Gastroesophageal sphincter (tissue), 3 donors: Measurements from ENCODE around the gene CD36.

Source experiments
- EP300 ChIP-seq: sonication (generic); formaldehyde crosslinking; IDR thresholded peaks from one replicate; pipeline ENCODE4 v1.6.1; 2017; ENCODE audit warnings: antibody characterized with exemption, mild to moderate bottlenecking
- POLR2AphosphoS5 ChIP-seq: sonication (generic); formaldehyde crosslinking; IDR thresholded peaks from one replicate; pipeline ENCODE4 v1.6.1; 2017; ENCODE audit warnings: antibody characterized with exemption
- TF ChIP-seq, protein P1 (sequence below), 4 experiments: fragments of 200-600 bp in 2 of 4; fragments of 450-650 bp in 2 of 4; sonication (generic) in 1 of 4; IDR thresholded peaks; one replicate each; pipeline ENCODE4 v1.5.1; 2017 to 2019; ENCODE audit warnings: antibody characterized with exemption in 4 of 4, mild to moderate bottlenecking in 2 of 4, moderate library complexity in 2 of 4

DNA sequence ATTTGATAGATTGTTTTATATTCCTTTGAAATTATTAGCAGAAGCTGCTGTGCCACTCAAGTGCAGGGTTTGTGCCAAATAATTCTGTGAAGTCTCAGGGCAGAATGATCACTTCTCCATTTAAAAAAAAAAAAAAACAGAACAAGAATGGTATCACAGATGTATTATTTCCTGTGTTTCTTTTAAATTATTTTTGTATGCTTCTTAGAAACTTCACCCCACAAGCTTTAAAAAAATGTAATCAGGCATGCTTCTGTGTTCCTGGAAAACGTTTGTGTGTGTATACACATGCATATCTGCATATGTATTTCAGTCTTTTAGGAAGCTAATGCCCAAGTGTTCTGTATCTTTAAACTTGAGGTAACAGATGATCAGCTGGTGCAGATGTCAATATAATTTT is 6.3 kb upstream of the CD36 start:
- TF ChIP-seq POLR2AphosphoS5 (no peak), EP300 (no peak)
- TF ChIP-seq, protein P1, sequence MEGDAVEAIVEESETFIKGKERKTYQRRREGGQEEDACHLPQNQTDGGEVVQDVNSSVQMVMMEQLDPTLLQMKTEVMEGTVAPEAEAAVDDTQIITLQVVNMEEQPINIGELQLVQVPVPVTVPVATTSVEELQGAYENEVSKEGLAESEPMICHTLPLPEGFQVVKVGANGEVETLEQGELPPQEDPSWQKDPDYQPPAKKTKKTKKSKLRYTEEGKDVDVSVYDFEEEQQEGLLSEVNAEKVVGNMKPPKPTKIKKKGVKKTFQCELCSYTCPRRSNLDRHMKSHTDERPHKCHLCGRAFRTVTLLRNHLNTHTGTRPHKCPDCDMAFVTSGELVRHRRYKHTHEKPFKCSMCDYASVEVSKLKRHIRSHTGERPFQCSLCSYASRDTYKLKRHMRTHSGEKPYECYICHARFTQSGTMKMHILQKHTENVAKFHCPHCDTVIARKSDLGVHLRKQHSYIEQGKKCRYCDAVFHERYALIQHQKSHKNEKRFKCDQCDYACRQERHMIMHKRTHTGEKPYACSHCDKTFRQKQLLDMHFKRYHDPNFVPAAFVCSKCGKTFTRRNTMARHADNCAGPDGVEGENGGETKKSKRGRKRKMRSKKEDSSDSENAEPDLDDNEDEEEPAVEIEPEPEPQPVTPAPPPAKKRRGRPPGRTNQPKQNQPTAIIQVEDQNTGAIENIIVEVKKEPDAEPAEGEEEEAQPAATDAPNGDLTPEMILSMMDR (IDR thresholded peaks at IDR 0.05), result no peak
